Activated CD8-positive, alpha-beta T cell treated with anti-CD3 and anti-CD28 coated beads for 36 hours (primary cell): Measurements from ENCODE around the gene EGR2. TPM values are rescaled to one million over a fixed set of nuclear protein-coding genes. Genes with fewer than 3 reads are reported as not detected.
A peak's percentile ranks its signal among the peaks of the same experiment; 100 is the strongest.
"Not testable (repeated sequence)": the region's sequence is repeated elsewhere in the genome, so short reads cannot be mapped to it uniquely, and the experiment has no call there.

Experiments
- ATAC-seq: fragments of 200-7000 bp; cut with Tn5 transposase; one replicate; pipeline ENCODE4 v1.10.0; 2021; ENCODE audit warnings: mild to moderate bottlenecking, moderate library complexity
- CTCF ChIA-PET: fragments of 350-600 bp; sonication (Branson Sonifier 250); formaldehyde crosslinking; loops from one replicate; lab custom pipeline; 2021; ENCODE audit warnings: antibody characterized with exemption; lab: Charles Lee
- POLR2A ChIA-PET: fragments of 350-600 bp; sonication (Branson Sonifier 250); formaldehyde crosslinking; loops from one replicate; lab custom pipeline; 2021; ENCODE audit warnings: antibody characterized with exemption; lab: Charles Lee
- DNase-seq: peaks from one replicate; pipeline ENCODE4 v3.0.0-alpha.2; 2020
- H3K27ac Mint-ChIP-seq: one replicate; pipeline ENCODE4 v1.8.0; 2021; ENCODE audit warnings: mild to moderate bottlenecking, mixed read lengths
- H3K27me3 Mint-ChIP-seq: one replicate; pipeline ENCODE4 v1.8.0; 2021; ENCODE audit warnings: mixed read lengths
- H3K36me3 Mint-ChIP-seq: one replicate; pipeline ENCODE4 v1.8.0; 2021; ENCODE audit warnings: low read depth, mixed read lengths
- H3K4me1 Mint-ChIP-seq: one replicate; pipeline ENCODE4 v1.8.0; 2021; ENCODE audit warnings: low read depth, mixed read lengths
- H3K4me3 Mint-ChIP-seq: one replicate; pipeline ENCODE4 v1.8.0; 2021; ENCODE audit warnings: mild to moderate bottlenecking, moderate library complexity, mixed read lengths
- H3K9me3 Mint-ChIP-seq: one replicate; pipeline ENCODE4 v1.8.0; 2021; ENCODE audit warnings: mixed read lengths
- intact Hi-C: fragments of 100-400 bp; cut with micrococcal nuclease; formaldehyde crosslinking; loops from one replicate; pipeline ENCODE4 v1.10.0; 2022
- total RNA-seq, 2 experiments: library from RNA; stranded (reverse); gene quantifications; one replicate each; pipeline ENCODE4 v1.2.3, GENCODE V29; 2021
- TF ChIP-seq, protein P1 (sequence below): fragments of 200-600 bp; IDR thresholded peaks from one replicate; pipeline ENCODE4 v1.8.0; 2022; ENCODE audit warnings: antibody characterized with exemption, mild to moderate bottlenecking

Gene EGR2
- total RNA-seq, 2 experiments from 2014 or later = 45.6 to 46.6 TPM

DNA sequence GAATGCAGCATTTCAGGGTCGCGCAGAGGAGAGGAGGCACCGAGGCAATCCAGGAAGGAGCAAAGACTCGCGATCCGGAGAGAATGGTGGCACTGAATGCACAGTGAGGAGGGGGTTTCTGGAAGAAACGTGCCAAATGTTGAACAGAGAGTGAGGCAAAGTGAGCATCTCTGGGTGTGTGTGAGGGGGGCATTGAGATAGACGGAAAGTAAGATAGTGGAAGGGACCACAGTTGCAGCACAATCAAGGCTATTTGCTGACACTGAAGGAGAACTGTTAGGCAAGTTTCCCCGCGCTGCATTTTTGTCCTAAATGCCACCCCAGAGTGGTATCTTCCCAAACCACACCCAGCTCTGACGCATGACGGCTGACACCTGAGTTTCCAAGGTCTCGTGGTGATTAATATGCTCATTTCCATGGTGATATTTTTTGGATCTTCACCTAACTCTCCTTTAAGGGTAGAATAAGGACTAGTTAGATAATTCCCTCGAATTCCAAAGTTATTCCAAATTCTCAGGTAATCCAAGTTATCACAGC lies 26.1 kb downstream of the EGR2 start:
- ChIA-PET CTCF (no interaction called here), POLR2A (no interaction called here)
- no peak overlapping the region for H3K4me3 Mint-ChIP-seq
- H3K9me3 Mint-ChIP-seq = peaks cover 11% of the 10 kb centered on the region
- H3K36me3 Mint-ChIP-seq = peaks cover 2% of the 10 kb centered on the region
- no peak overlapping the region for H3K27ac Mint-ChIP-seq
- DNase-seq = no peak
- H3K27me3 Mint-ChIP-seq = no peaks in the 10 kb centered on the region
- no peak for ATAC-seq
- TF ChIP-seq, protein P1, sequence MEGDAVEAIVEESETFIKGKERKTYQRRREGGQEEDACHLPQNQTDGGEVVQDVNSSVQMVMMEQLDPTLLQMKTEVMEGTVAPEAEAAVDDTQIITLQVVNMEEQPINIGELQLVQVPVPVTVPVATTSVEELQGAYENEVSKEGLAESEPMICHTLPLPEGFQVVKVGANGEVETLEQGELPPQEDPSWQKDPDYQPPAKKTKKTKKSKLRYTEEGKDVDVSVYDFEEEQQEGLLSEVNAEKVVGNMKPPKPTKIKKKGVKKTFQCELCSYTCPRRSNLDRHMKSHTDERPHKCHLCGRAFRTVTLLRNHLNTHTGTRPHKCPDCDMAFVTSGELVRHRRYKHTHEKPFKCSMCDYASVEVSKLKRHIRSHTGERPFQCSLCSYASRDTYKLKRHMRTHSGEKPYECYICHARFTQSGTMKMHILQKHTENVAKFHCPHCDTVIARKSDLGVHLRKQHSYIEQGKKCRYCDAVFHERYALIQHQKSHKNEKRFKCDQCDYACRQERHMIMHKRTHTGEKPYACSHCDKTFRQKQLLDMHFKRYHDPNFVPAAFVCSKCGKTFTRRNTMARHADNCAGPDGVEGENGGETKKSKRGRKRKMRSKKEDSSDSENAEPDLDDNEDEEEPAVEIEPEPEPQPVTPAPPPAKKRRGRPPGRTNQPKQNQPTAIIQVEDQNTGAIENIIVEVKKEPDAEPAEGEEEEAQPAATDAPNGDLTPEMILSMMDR = no peak
- H3K4me1 Mint-ChIP-seq = no peaks in the 10 kb centered on the region
- intact Hi-C loops = no loop called here

- Mint-ChIP-seq H3K36me3 (peaks cover 2% of the 10 kb centered on the region), H3K27ac (no peak overlapping the region), H3K4me3 (no peak overlapping the region), H3K4me1 (no peaks in the 10 kb centered on the region), H3K27me3 (no peaks in the 10 kb centered on the region), H3K9me3 (peaks cover 21% of the 10 kb centered on the region)
- intact Hi-C loops = no loop called here
- POLR2A ChIA-PET = interaction anchor here (0.7 kb wide), 1 partner anchor 9 kb away, joined by 3 read pairs; no protein-coding TSS in a partner anchor
- CTCF ChIA-PET = no interaction called here
- TF ChIP-seq, protein P1 = no peak
- no peak for DNase-seq
- no peak for ATAC-seq
These were observed 27.2 kb downstream of the EGR2 start for GRCh38 chr10:62788861-62789467.

DNA sequence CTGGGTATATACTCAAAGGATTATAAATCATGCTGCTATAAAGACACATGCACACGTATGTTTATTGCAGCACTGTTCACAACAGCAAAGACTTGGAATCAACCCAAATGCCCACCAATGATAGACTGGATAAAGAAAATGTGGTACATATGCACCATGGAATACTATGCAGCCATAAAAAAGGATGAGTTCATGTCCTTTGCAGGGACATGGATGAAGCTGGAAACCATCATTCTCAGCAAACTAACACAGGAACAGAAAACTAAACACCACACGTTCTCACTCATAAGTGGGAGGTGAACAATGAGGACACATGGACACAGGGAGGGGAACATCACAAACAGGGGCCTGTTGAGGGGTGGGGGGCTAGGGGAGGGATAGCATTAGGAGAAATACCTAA lies 27.9 kb downstream of the EGR2 start:
- DNase-seq, CTCF ChIA-PET, H3K36me3 Mint-ChIP-seq, ATAC-seq, H3K27ac Mint-ChIP-seq, H3K4me1 Mint-ChIP-seq, H3K4me3 Mint-ChIP-seq, intact Hi-C loops, H3K27me3 Mint-ChIP-seq: not testable (repeated sequence)
- peaks cover 24% of the 10 kb centered on the region for H3K9me3 Mint-ChIP-seq
- POLR2A ChIA-PET = interaction anchor here (0.7 kb wide), 1 partner anchor 8 kb away, joined by 3 read pairs; no protein-coding TSS in a partner anchor

DNA sequence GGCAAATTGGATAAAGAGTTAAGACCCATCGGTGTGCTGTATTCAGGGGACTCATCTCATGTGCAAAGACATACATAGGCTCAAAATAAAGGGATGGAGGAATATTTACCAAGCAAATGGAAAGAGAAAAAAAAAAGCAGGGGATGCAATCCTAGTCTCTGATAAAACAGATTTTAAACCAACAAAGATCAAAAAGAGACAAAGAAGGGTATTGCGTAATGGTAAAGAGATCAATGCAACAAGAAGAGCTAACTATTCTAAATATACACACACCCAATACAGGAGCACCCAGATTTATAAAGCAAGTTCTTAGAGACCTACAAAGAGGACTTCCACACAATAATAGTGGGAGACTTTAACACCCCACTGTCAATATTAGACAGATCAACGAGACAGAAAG lies 31.6 kb downstream of the EGR2 start:
- H3K27ac Mint-ChIP-seq, H3K27me3 Mint-ChIP-seq, POLR2A ChIA-PET, H3K36me3 Mint-ChIP-seq, intact Hi-C loops, ATAC-seq, H3K4me3 Mint-ChIP-seq, DNase-seq: not testable (repeated sequence)
- H3K4me1 Mint-ChIP-seq = peaks cover 18% of the 10 kb centered on the region
- CTCF ChIA-PET = interaction anchor here (1.2 kb wide), 1 partner anchor 19 kb away, joined by 3 read pairs; no protein-coding TSS in a partner anchor
- H3K9me3 Mint-ChIP-seq = peaks cover 24% of the 10 kb centered on the region

- DNase-seq (peak; percentile 98), ATAC-seq (peak; percentile 94)
- CTCF ChIA-PET = interaction anchor here (0.7 to 2.8 kb wide), 17 partner anchors 19 to 780 kb away, joined by 3 to 25 read pairs (median 4); no protein-coding TSS in a partner anchor
- POLR2A ChIA-PET = interaction anchor here (0.7 to 3.2 kb wide), 15 partner anchors 9 to 168 kb away, joined by 3 to 16 read pairs (median 3); partner anchors contain the start of genes ADO and EGR2
- TF ChIP-seq, protein P1 = no peak
- Mint-ChIP-seq H3K36me3 (no peaks in the 10 kb centered on the region), H3K4me1 (peaks cover 44% of the 10 kb centered on the region), H3K9me3 (peaks cover 9% of the 10 kb centered on the region), H3K4me3 (no peak overlapping the region), H3K27ac (peak overlapping the region; percentile 80), H3K27me3 (no peaks in the 10 kb centered on the region)
- intact Hi-C loops = loop anchor here (1.0 to 2.0 kb wide), 4 partner anchors 31 to 98 kb away; partner anchors contain the start of gene EGR2
These were observed 36.5 kb downstream of the EGR2 start for GRCh38 chr10:62779487-62780248.
